ENCODE results near the gene DDO.

Gene DDO

GRCh38 chr6:110408901-110409300 is 6.5 kb downstream of the DDO start:
- TF ChIP-seq ZFX (IDR thresholded peaks at IDR 0.05; ENCODE audit: borderline replicate concordance) = no peak
- TF ChIP-seq, protein P1, sequence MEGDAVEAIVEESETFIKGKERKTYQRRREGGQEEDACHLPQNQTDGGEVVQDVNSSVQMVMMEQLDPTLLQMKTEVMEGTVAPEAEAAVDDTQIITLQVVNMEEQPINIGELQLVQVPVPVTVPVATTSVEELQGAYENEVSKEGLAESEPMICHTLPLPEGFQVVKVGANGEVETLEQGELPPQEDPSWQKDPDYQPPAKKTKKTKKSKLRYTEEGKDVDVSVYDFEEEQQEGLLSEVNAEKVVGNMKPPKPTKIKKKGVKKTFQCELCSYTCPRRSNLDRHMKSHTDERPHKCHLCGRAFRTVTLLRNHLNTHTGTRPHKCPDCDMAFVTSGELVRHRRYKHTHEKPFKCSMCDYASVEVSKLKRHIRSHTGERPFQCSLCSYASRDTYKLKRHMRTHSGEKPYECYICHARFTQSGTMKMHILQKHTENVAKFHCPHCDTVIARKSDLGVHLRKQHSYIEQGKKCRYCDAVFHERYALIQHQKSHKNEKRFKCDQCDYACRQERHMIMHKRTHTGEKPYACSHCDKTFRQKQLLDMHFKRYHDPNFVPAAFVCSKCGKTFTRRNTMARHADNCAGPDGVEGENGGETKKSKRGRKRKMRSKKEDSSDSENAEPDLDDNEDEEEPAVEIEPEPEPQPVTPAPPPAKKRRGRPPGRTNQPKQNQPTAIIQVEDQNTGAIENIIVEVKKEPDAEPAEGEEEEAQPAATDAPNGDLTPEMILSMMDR (IDR thresholded peaks at IDR 0.05) = no peak

DNA sequence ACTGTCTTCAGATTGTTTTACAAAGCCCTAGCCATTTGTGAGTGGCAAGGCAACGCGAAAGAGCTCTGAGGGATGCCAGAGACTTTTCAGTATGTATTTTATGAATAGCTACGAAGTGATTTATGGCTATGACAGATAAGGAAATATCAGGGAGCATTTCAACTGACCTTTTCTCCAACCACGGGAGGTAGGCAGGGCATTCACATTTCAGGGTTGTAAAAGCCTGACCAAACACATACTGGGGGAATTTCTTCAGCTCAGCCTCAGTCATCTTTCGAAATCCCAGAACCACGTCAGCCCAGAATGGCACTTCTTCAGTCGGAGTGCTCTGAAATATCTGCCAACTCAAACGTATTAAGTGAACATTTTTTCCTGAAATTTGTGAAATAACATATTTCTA is 10.8 kb downstream of the DDO start:
- no peak overlapping the region for H3K27ac ChIP-seq
- TF ChIP-seq, protein P1 (IDR thresholded peaks at IDR 0.05) = no peak
- no peak for TF ChIP-seq ZFX (IDR thresholded peaks at IDR 0.05; ENCODE audit: borderline replicate concordance)

More at GRCh38 chr6:110408901-110409300, 6.5 kb downstream of the DDO start:
- H3K27ac ChIP-seq = no peak overlapping the region

- TF ChIP-seq, protein P1 (IDR thresholded peaks at IDR 0.05) = no peak
- no peak for TF ChIP-seq ZFX (IDR thresholded peaks at IDR 0.05; ENCODE audit: borderline replicate concordance)
- no peak overlapping the region for H3K27ac ChIP-seq
Measured at GRCh38 chr6:110401585-110402176, 13.7 kb downstream of the DDO start.

DNA sequence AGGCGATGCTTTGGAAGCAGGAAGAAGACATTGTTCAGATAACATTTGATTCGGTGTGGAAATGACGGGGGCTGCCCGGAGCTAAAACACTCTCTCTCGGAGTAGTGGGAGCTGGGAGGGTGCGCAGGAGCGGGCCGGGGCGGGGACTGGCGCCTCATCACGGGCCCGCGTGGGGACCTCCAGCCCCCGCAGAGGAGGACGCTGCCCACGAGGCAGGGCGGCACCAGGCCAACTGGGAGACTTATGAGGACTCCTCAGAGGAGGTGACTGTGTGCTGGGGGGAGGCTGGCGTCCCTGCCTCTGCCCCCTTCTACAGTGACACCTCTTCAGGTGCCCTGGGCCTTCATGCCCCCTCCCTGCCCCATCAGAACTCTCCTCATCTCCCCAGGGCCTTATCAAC is 15.2 kb downstream of the DDO start:
- no peak for TF ChIP-seq ZFX (IDR thresholded peaks at IDR 0.05; ENCODE audit: borderline replicate concordance)
- TF ChIP-seq, protein P1 (IDR thresholded peaks at IDR 0.05) = no peak
- H3K27ac ChIP-seq = no peak overlapping the region

DNA sequence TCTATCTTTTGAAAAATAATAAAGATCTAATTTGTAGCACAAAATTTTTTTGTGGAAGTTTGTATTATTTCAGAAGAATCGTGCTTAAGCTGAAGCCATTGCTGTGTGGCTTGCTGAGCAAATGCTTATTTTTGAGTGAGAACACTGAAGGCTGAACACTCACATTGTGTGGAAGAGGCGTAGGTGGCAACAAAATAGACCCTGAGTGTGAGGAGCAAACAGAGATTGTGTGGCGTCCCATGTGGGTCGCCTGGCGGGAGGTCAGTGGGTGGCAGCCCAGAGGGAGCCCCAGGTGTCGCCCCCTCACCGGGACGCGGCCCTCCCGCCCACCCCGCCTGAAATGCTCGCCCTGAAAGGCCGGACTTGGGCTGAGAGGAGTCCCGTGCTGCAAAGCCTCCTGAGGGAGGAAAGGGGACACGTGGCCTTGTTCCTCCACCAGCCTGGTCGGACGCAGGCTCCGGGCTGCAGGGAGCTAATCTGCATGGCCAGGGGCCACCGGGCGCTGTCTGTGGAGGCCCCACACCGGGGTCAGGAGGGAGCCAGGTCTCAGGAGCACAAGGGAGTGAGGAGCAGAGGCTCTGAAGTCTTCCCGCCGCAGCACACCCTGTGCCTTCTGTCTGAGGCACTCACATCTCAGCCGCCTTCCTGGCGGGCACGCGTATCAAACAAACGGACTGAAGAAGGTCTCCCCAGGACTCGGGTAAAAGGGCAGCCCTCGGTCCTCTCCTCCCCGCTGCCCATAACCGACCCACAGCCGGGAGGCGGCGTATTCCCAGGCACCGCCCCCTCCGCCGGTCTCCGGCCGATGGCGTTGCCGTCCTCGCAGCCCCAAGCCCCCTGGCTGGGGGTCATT is 15.9 kb downstream of the DDO start:
- no peak overlapping the region for H3K27ac ChIP-seq
- TF ChIP-seq ZFX (IDR thresholded peaks at IDR 0.05; ENCODE audit: borderline replicate concordance) = no peak
- TF ChIP-seq, protein P1 (IDR thresholded peaks at IDR 0.05) = no peak

DNA sequence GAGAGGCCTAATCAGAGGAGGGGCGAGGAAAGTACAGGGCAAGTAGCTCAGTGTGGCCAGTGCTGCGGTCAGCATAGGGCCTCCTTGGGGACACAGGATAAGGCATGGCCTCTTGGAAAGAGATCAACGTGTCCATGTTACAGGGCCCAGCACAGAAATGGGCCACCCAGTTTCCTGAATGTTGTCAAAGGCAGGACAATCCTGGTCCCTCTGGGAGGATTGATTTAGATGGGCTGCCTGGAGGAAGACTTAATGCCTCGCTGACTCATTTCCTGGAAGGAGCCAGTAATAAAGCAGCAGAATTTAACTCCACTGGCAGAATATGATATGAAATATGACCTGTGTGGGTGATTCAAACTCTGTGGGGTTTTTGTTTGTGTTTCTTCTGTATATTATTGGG is 16.6 kb downstream of the DDO start:
- H3K27ac ChIP-seq = no peak overlapping the region
- TF ChIP-seq, protein P1 (IDR thresholded peaks at IDR 0.05) = no peak

DNA sequence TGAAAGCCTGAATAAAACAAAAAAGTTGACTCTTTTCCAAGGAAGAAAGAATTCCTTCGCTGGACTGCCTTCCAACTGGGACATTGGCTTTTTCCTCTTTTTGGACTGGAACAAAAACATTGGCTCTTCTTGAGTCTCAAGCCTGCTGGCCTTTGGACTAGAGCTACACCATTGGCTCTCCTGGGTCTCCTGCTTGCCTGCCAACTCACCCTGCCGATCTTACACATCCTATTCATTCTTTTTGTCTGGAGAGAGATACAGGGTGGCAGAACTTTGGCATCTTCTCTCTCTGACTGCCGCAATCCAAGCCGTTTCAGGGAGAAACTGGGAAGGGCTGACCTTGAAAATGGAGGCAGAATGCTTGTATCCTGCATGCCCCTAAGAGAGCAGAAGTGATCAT is 20.2 kb downstream of the DDO start:
- no peak overlapping the region for H3K27ac ChIP-seq
- no peak for TF ChIP-seq ZFX (IDR thresholded peaks at IDR 0.05; ENCODE audit: borderline replicate concordance)
- TF ChIP-seq, protein P1 (IDR thresholded peaks at IDR 0.05) = no peak
